Mesenchymal stem cell (in vitro differentiated cells and primary cell): ENCODE measurements around the gene PSME3IP1.
A peak's percentile ranks its signal among the peaks of the same experiment; 100 is the strongest.

Experiments
- DNase-seq: peaks from one replicate; pipeline ENCODE4 v3.0.0-alpha.2; 2013
- H2AFZ ChIP-seq: one replicate; pipeline ENCODE4 v1.6.1; 2013; ENCODE audit warnings: low read depth, mild to moderate bottlenecking, control low read depth, inconsistent platforms, low read length, moderate library complexity
- H2AK5ac ChIP-seq: 2 replicates; pipeline ENCODE4 v1.6.1; 2013; ENCODE audit warnings: low read length, moderate library complexity, mild to moderate bottlenecking, inconsistent platforms; ENCODE audit not compliant: severe bottlenecking
- H2BK120ac ChIP-seq: one replicate; pipeline ENCODE4 v1.6.1; 2013; ENCODE audit warnings: low read depth, mild to moderate bottlenecking, inconsistent platforms, low read length, moderate library complexity
- H2BK12ac ChIP-seq, 2 experiments: one replicate each; pipeline ENCODE4 v1.6.1; 2013; ENCODE audit warnings: inconsistent platforms in 2 of 2, low read length in 2 of 2, mild to moderate bottlenecking in 2 of 2, moderate library complexity in 2 of 2, control low read depth in 1 of 2
- H2BK15ac ChIP-seq: one replicate; pipeline ENCODE4 v1.6.1; 2013; ENCODE audit warnings: mild to moderate bottlenecking, low read depth, inconsistent platforms; ENCODE audit not compliant: poor library complexity, severe bottlenecking
- H2BK5ac ChIP-seq: 2 replicates; pipeline ENCODE4 v1.6.1; 2013; ENCODE audit warnings: low read depth, mild to moderate bottlenecking, low read length, control low read depth, inconsistent platforms; ENCODE audit not compliant: poor library complexity, severe bottlenecking
- H3K14ac ChIP-seq, 2 experiments: one replicate each; pipeline ENCODE4 v1.6.1; 2013; ENCODE audit warnings: inconsistent platforms in 2 of 2, low read length in 2 of 2, control low read depth in 1 of 2, mild to moderate bottlenecking in 1 of 2, moderate library complexity in 1 of 2
- H3K18ac ChIP-seq, 2 experiments: one replicate each; pipeline ENCODE4 v1.6.1; 2013; ENCODE audit warnings: inconsistent platforms in 2 of 2, low read length in 2 of 2, control low read depth in 1 of 2, low read depth in 1 of 2, mild to moderate bottlenecking in 1 of 2
- H3K23ac ChIP-seq, 2 experiments: one replicate each; pipeline ENCODE4 v1.6.1; 2013; ENCODE audit warnings: inconsistent platforms in 2 of 2, low read length in 2 of 2, mild to moderate bottlenecking in 2 of 2, moderate library complexity in 2 of 2, control low read depth in 1 of 2
- H3K27ac ChIP-seq: 2 replicates; pipeline ENCODE4 v1.5.1; 2013; ENCODE audit warnings: mild to moderate bottlenecking, moderate library complexity, low read length, control low read depth, inconsistent platforms; ENCODE audit not compliant: poor library complexity, severe bottlenecking
- H3K27me3 ChIP-seq, 2 experiments: 2 replicates each; pipeline versions ENCODE4 v1.6.1 to v1.7.0; 2013; ENCODE audit warnings: low read length in 2 of 2, mild to moderate bottlenecking in 2 of 2, moderate library complexity in 2 of 2, control low read depth in 1 of 2, inconsistent platforms in 1 of 2; ENCODE audit not compliant: control insufficient read depth in 1 of 2, insufficient read depth in 1 of 2
- H3K36me3 ChIP-seq, 2 experiments: 2 replicates each; pipeline versions ENCODE4 v1.6.1 to v1.7.0; 2013; ENCODE audit warnings: low read length in 2 of 2, control low read depth in 1 of 2, inconsistent platforms in 1 of 2, low read depth in 1 of 2, mild to moderate bottlenecking in 1 of 2; ENCODE audit not compliant: insufficient read depth in 2 of 2, control insufficient read depth in 1 of 2
- H3K4ac ChIP-seq, 2 experiments: one replicate each; pipeline ENCODE4 v1.6.1; 2013; ENCODE audit warnings: inconsistent platforms in 2 of 2, low read length in 2 of 2, mild to moderate bottlenecking in 2 of 2, moderate library complexity in 2 of 2, control low read depth in 1 of 2, low read depth in 1 of 2
- H3K4me1 ChIP-seq: 2 replicates; pipeline ENCODE4 v1.6.1; 2013; ENCODE audit warnings: low read depth, low read length, control low read depth; ENCODE audit not compliant: control insufficient read depth, insufficient read depth
- H3K4me2 ChIP-seq: 2 replicates; pipeline ENCODE4 v1.6.1; 2013; ENCODE audit warnings: low read length, mild to moderate bottlenecking, inconsistent platforms; ENCODE audit not compliant: poor library complexity, severe bottlenecking
- H3K4me3 ChIP-seq, 2 experiments: 2 replicates each; pipeline versions ENCODE4 v1.5.1 to v1.7.0; 2013; ENCODE audit warnings: low read length in 2 of 2, mild to moderate bottlenecking in 2 of 2, control low read depth in 1 of 2, low read depth in 1 of 2; ENCODE audit not compliant: insufficient read depth in 1 of 2
- H3K79me1 ChIP-seq: replicated peaks from 2 replicates; pipeline ENCODE4 v1.6.1; 2013; ENCODE audit warnings: mild to moderate bottlenecking, control low read depth, low read length, inconsistent platforms; ENCODE audit not compliant: poor library complexity, severe bottlenecking
- H3K9ac ChIP-seq: 2 replicates; pipeline ENCODE4 v1.7.0; 2013; ENCODE audit warnings: mild to moderate bottlenecking, low read length, moderate library complexity
- H3K9me3 ChIP-seq: 2 replicates; pipeline ENCODE4 v1.7.0; 2013; ENCODE audit warnings: mild to moderate bottlenecking, low read length; ENCODE audit not compliant: control insufficient read depth
- H4K8ac ChIP-seq: one replicate; pipeline ENCODE4 v1.6.1; 2013; ENCODE audit warnings: inconsistent platforms, mild to moderate bottlenecking, low read length, moderate library complexity
- H4K91ac ChIP-seq: one replicate; pipeline ENCODE4 v1.6.1; 2013; ENCODE audit warnings: mild to moderate bottlenecking, low read length, inconsistent platforms
- WGBS: methylation state at CpG from one replicate; pipeline ENCODE4 v1.1.7; 2013; ENCODE audit warnings: mixed read lengths; 5-methylcytosine and 5-hydroxymethylcytosine counted together

The PSME3IP1 gene

DNA sequence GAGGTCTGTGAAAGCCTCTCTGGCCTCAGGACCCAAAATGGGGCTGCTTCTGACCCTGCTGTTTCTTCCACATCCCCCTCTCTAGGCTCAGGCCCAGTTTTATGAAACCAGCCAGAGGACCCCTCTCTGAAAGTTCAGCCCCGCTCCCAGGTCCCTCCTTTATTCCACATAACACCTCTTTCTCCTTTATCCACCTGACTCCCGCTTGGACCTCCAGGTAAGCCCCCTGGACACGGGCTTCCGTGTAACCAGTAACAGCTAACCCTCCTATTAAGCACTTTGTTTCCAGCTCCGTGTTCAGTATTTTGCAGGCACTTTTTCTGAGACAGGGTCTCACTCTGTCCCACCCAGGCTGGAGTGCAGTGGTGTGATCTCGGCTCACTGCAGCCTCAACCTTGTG, 37.4 kb downstream of the PSME3IP1 start:
- WGBS = over 99% methylated on average over 6 of the region's 6 CpGs

DNA sequence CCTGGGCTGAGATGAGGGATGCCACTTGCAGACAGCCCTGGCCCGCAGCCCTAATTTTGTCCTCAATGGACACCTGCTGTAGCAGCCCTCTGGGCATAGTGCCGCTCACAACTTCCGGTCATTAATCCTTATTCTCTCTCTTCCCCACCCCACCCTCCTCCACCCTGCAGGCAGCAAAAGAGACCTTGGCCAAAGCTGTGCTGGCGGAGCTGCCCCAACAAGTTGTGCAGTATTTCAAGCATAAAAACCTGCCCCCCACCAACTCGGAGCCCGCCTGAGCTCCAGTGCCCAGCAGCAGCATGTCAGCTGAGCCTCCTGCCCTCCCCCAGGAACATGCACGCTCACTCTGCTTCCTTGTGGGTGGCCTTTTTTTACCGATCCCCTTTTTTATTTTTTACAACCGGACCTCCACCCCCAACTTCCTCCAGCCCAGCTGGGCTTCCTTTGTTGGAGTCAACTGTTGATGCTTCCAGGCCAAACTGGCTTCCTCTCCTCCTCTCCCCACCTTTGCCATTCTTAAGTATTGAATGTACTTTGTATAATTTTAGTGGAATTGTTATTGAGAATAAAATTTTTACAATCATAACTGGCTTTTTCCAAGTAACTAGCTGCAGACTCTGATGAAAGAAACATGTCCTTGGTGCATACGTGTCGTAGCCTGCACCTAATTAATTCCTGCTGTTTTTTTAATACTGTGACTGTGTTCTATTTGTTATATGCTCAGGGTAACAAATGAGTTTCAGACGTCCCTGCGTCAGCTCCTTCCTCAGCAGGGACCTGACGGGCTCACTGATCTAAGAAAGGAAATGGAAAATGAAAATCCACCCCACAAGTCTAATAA, 38.2 kb downstream of the PSME3IP1 start:
- no peaks in the 10 kb centered on the region for H3K79me1 ChIP-seq
- no peak overlapping the region for H2AK5ac ChIP-seq
- no peak overlapping the region for H3K23ac ChIP-seq
- no peak overlapping the region for H2BK5ac ChIP-seq
- no peak overlapping the region for H2AFZ ChIP-seq
- H2BK15ac ChIP-seq = no peak overlapping the region
- no peak for DNase-seq
- H2BK120ac ChIP-seq = no peak overlapping the region
- H3K9me3 ChIP-seq = no peaks in the 10 kb centered on the region
- no peak overlapping the region for H4K91ac ChIP-seq
- peaks cover 22% of the 10 kb centered on the region for H3K4me1 ChIP-seq
- H3K27ac ChIP-seq = no peak overlapping the region
- peak overlapping the region; percentile 34 for H3K9ac ChIP-seq
- H4K8ac ChIP-seq = no peak overlapping the region
- no peak overlapping the region for H2BK12ac ChIP-seq
- H3K36me3 ChIP-seq = peaks cover 16 to 39% of the 10 kb centered on the region in 2 experiments
- no peaks in the 10 kb centered on the region for H3K27me3 ChIP-seq
- no peak overlapping the region for H3K4ac ChIP-seq
- H3K4me2 ChIP-seq = no peak overlapping the region
- no peak overlapping the region for H3K4me3 ChIP-seq
- 73% methylated on average over 14 of the region's 14 CpGs for WGBS
- H3K14ac ChIP-seq = no peak overlapping the region
- no peak overlapping the region for H3K18ac ChIP-seq

More for the DNA sequence above, 37.4 kb downstream of the PSME3IP1 start:
- no peak overlapping the region for H3K4me2 ChIP-seq
- no peak overlapping the region for H3K4me3 ChIP-seq
- peak overlapping the region; percentile 34 for H3K9ac ChIP-seq
- DNase-seq = no peak
- H2BK120ac ChIP-seq = no peak overlapping the region
- no peak overlapping the region for H4K91ac ChIP-seq
- no peaks in the 10 kb centered on the region for H3K9me3 ChIP-seq
- H3K18ac ChIP-seq = no peak overlapping the region
- no peak overlapping the region for H2BK5ac ChIP-seq
- H3K4me1 ChIP-seq = peaks cover 21% of the 10 kb centered on the region
- H2AFZ ChIP-seq = no peak overlapping the region
- H3K4ac ChIP-seq = no peak overlapping the region
- H2BK15ac ChIP-seq = no peak overlapping the region
- peaks cover 24 to 40% of the 10 kb centered on the region in 2 experiments for H3K36me3 ChIP-seq
- H3K27me3 ChIP-seq = no peaks in the 10 kb centered on the region
- H4K8ac ChIP-seq = no peak overlapping the region
- no peak overlapping the region for H3K27ac ChIP-seq
- H3K23ac ChIP-seq = no peak overlapping the region
- H2AK5ac ChIP-seq = no peak overlapping the region
- H3K14ac ChIP-seq = no peak overlapping the region
- no peak overlapping the region for H2BK12ac ChIP-seq
- H3K79me1 ChIP-seq = no peaks in the 10 kb centered on the region

GRCh38 chr16:57146735-57147134, 39.1 kb downstream of the PSME3IP1 start:
- no peak overlapping the region for H4K91ac ChIP-seq
- H3K9ac ChIP-seq = no peak overlapping the region
- peak; percentile 11 for DNase-seq
- H2AFZ ChIP-seq = no peak overlapping the region
- H2AK5ac ChIP-seq = no peak overlapping the region
- H3K14ac ChIP-seq = no peak overlapping the region
- no peak overlapping the region for H3K27ac ChIP-seq
- H4K8ac ChIP-seq = no peak overlapping the region
- H2BK12ac ChIP-seq = no peak overlapping the region
- peaks cover 7 to 36% of the 10 kb centered on the region in 2 experiments for H3K36me3 ChIP-seq
- no peak overlapping the region for H3K23ac ChIP-seq
- no peaks in the 10 kb centered on the region for H3K27me3 ChIP-seq
- no peak overlapping the region for H2BK5ac ChIP-seq
- H3K4me3 ChIP-seq = no peak overlapping the region
- peaks cover 22% of the 10 kb centered on the region for H3K4me1 ChIP-seq
- no peak overlapping the region for H3K4me2 ChIP-seq
- H3K4ac ChIP-seq = no peak overlapping the region
- no peaks in the 10 kb centered on the region for H3K79me1 ChIP-seq
- no peak overlapping the region for H2BK15ac ChIP-seq
- H2BK120ac ChIP-seq = no peak overlapping the region
- WGBS = 97% methylated on average over 5 of the region's 5 CpGs
- H3K9me3 ChIP-seq = no peaks in the 10 kb centered on the region
- H3K18ac ChIP-seq = no peak overlapping the region

DNA sequence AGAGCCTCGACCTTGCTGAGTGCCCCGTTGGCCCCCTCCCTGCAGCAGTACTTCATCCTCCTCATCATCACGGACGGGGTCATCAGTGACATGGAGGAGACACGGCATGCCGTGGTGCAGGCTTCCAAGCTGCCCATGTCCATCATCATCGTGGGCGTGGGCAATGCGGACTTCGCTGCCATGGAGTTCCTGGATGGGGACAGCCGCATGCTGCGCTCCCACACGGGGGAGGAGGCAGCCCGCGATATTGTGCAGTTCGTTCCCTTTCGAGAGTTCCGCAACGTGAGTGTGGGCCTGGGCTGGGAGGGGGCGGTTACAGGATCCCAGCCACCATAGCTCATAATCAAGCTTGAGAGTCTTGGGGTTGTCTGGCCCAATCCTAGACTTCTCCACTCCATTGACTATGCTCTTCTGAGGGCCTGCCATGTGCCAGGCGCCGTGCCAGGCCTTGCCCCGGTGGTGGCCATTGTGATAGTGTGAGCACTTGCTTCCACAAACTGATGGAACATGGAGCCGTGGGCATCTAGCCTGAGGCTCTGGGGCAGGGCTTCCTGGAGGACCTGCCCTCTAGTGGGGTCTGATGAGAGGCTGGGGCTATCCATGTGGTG, 39.7 kb downstream of the PSME3IP1 start:
- H4K91ac ChIP-seq = no peak overlapping the region
- no peak overlapping the region for H2BK120ac ChIP-seq
- H3K4me3 ChIP-seq = no peak overlapping the region
- H3K27ac ChIP-seq = no peak overlapping the region
- no peak overlapping the region for H3K23ac ChIP-seq
- H3K27me3 ChIP-seq = no peaks in the 10 kb centered on the region
- peaks cover 6 to 36% of the 10 kb centered on the region in 2 experiments for H3K36me3 ChIP-seq
- H2BK5ac ChIP-seq = no peak overlapping the region
- no peak for DNase-seq
- H2BK15ac ChIP-seq = no peak overlapping the region
- H4K8ac ChIP-seq = no peak overlapping the region
- no peak overlapping the region for H3K14ac ChIP-seq
- H3K18ac ChIP-seq = no peak overlapping the region
- H3K4me1 ChIP-seq = peaks cover 22% of the 10 kb centered on the region
- no peak overlapping the region for H3K9ac ChIP-seq
- no peak overlapping the region for H2AK5ac ChIP-seq
- 93% methylated on average over 23 of the region's 24 CpGs for WGBS
- no peak overlapping the region for H2BK12ac ChIP-seq
- no peak overlapping the region for H3K4ac ChIP-seq
- H3K9me3 ChIP-seq = no peaks in the 10 kb centered on the region
- no peak overlapping the region for H2AFZ ChIP-seq
- no peak overlapping the region for H3K4me2 ChIP-seq
- H3K79me1 ChIP-seq = no peaks in the 10 kb centered on the region
